ENCODE results near the gene AQR. TPM values are rescaled to one million over a fixed set of nuclear protein-coding genes. Genes with fewer than 3 reads are reported as not detected.
"Not testable (repeated sequence)": the region's sequence is repeated elsewhere in the genome, so short reads cannot be mapped to it uniquely, and the experiment has no call there.

Gene AQR
- total RNA-seq, 1 experiment from 2014 or later: 117 TPM

- in situ Hi-C loops (cut with HindIII; ENCODE audit: low sequenced_read_pairs): no loop called here
- DNase-seq (ENCODE audit: low spot score): no peak
Observed at GRCh38 chr15:34837246-34838016, 132.1 kb downstream of the AQR start.

- in situ Hi-C loops (cut with HindIII; ENCODE audit: low sequenced_read_pairs): no loop called here
Observed at GRCh38 chr15:34828145-34828911, 141.2 kb downstream of the AQR start.

GRCh38 chr15:34821831-34822230 lies 147.7 kb downstream of the AQR start:
- in situ Hi-C loops (cut with HindIII; ENCODE audit: low sequenced_read_pairs): no loop called here

More at GRCh38 chr15:34828145-34828911, 141.2 kb downstream of the AQR start:
- no peak for DNase-seq (ENCODE audit: low spot score)

GRCh38 chr15:34820110-34820509 lies 149.4 kb downstream of the AQR start:
- in situ Hi-C loops (cut with HindIII; ENCODE audit: low sequenced_read_pairs): no loop called here
- no peak for DNase-seq (ENCODE audit: low spot score)

More at GRCh38 chr15:34821831-34822230, 147.7 kb downstream of the AQR start:
- DNase-seq (ENCODE audit: low spot score): no peak

- in situ Hi-C loops (cut with HindIII; ENCODE audit: low sequenced_read_pairs): no loop called here
- DNase-seq (ENCODE audit: low spot score): no peak
Observed at GRCh38 chr15:34818526-34818925, 151.0 kb downstream of the AQR start.

GRCh38 chr15:34815836-34816235 lies 153.7 kb downstream of the AQR start:
- no peak for DNase-seq (ENCODE audit: low spot score)
- in situ Hi-C loops (cut with HindIII; ENCODE audit: low sequenced_read_pairs): no loop called here

- no peak for DNase-seq (ENCODE audit: low spot score)
- in situ Hi-C loops (cut with HindIII; ENCODE audit: low sequenced_read_pairs): no loop called here
Observed at GRCh38 chr15:34813446-34814190, 155.9 kb downstream of the AQR start.

GRCh38 chr15:34812868-34813365 lies 156.6 kb downstream of the AQR start:
- DNase-seq (ENCODE audit: low spot score); in situ Hi-C loops (cut with HindIII; ENCODE audit: low sequenced_read_pairs): not testable (repeated sequence)

- in situ Hi-C loops (cut with HindIII; ENCODE audit: low sequenced_read_pairs): no loop called here
- no peak for DNase-seq (ENCODE audit: low spot score)
Observed at GRCh38 chr15:34812369-34812768, 157.2 kb downstream of the AQR start.

GRCh38 chr15:34810443-34811129 lies 159.0 kb downstream of the AQR start:
- in situ Hi-C loops (cut with HindIII; ENCODE audit: low sequenced_read_pairs): no loop called here

GRCh38 chr15:34809186-34809585 lies 160.4 kb downstream of the AQR start:
- no peak for DNase-seq (ENCODE audit: low spot score)
- in situ Hi-C loops (cut with HindIII; ENCODE audit: low sequenced_read_pairs): no loop called here

More at GRCh38 chr15:34810443-34811129, 159.0 kb downstream of the AQR start:
- no peak for DNase-seq (ENCODE audit: low spot score)

GRCh38 chr15:34808016-34808415 lies 161.5 kb downstream of the AQR start:
- no peak for DNase-seq (ENCODE audit: low spot score)
- in situ Hi-C loops (cut with HindIII; ENCODE audit: low sequenced_read_pairs): no loop called here

- DNase-seq (ENCODE audit: low spot score); in situ Hi-C loops (cut with HindIII; ENCODE audit: low sequenced_read_pairs): not testable (repeated sequence)
Observed at GRCh38 chr15:34807241-34807640, 162.3 kb downstream of the AQR start.

- in situ Hi-C loops (cut with HindIII; ENCODE audit: low sequenced_read_pairs): no loop called here
- no peak for DNase-seq (ENCODE audit: low spot score)
Observed at GRCh38 chr15:34804776-34805175, 164.8 kb downstream of the AQR start.

GRCh38 chr15:34804113-34804512 lies 165.4 kb downstream of the AQR start:
- in situ Hi-C loops (cut with HindIII; ENCODE audit: low sequenced_read_pairs): no loop called here

GRCh38 chr15:34802803-34803750 lies 166.5 kb downstream of the AQR start:
- in situ Hi-C loops (cut with HindIII; ENCODE audit: low sequenced_read_pairs): no loop called here

More at GRCh38 chr15:34804113-34804512, 165.4 kb downstream of the AQR start:
- no peak for DNase-seq (ENCODE audit: low spot score)

GRCh38 chr15:34802371-34802770 lies 167.2 kb downstream of the AQR start:
- in situ Hi-C loops (cut with HindIII; ENCODE audit: low sequenced_read_pairs): no loop called here
- DNase-seq (ENCODE audit: low spot score): no peak

More at GRCh38 chr15:34802803-34803750, 166.5 kb downstream of the AQR start:
- DNase-seq (ENCODE audit: low spot score): no peak
